ENCODE data around the gene ZNF620. TPM values are rescaled to one million over a fixed set of nuclear protein-coding genes. Genes with fewer than 3 reads are reported as not detected.

ZNF620 gene
- total RNA-seq, 1 experiment from 2014 or later, result 27.1 TPM

DNA sequence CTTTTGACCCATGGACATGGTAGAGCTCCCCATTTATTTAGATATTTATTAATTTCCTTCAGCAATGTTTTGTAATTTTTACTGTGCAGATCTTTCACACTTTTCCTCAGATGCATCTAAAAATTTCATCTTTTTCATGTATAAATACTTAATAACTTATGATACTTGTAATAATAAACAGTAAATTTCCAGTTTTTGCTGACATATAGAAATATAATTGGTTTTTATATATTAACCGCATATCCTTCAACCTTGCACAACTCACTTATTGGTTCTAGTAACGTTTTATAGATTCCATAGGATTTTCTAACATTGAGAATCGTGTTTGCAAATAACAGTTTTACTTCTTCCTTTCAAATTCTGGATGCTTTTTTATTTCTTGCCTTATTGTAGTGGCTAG, 15.4 kb downstream of the ZNF620 start:
- H4K5ac ChIP-seq (ENCODE audit: insufficient read length, low read depth, low read length), result no peak overlapping the region
- H3K27me3 ChIP-seq (ENCODE audit: insufficient read depth, low read length), result no peaks in the 10 kb centered on the region
- no peaks in the 10 kb centered on the region for H3K4me1 ChIP-seq (ENCODE audit: insufficient read depth, low read length)
- H3K4ac ChIP-seq (ENCODE audit: low read depth, low read length), result no peak overlapping the region
- H3K79me2 ChIP-seq (ENCODE audit: insufficient read depth, low read length), result no peaks in the 10 kb centered on the region
- no peak overlapping the region for H3K18ac ChIP-seq (ENCODE audit: insufficient read length, low read depth, low read length)
- Mint-ChIP-seq H3K27me3 (ENCODE audit: low read depth) (no peaks in the 10 kb centered on the region), H3K4me3 (no peak overlapping the region), H3K4me1 (peaks cover 12 to 16% of the 10 kb centered on the region in 2 experiments), H3K27ac (no peak overlapping the region), H3K9me3 (peaks cover 2 to 3% of the 10 kb centered on the region in 2 experiments; a peak in 3 of 5 replicates), H3K36me3 (ENCODE audit: insufficient read depth in 1 of 3, low read depth in 3 of 3) (peaks cover 14 to 29% (median 27%) of the 10 kb centered on the region in 3 experiments)
- DNase-seq, result no peak
- no peak overlapping the region for H3T11ph ChIP-seq (ENCODE audit: low read length)
- H4K8ac ChIP-seq (replicated peaks; ENCODE audit: insufficient read length, low read depth, low read length), result no peak overlapping the region
- no peak overlapping the region for H2BK15ac ChIP-seq (ENCODE audit: low read depth, low read length)
- H2BK20ac ChIP-seq (ENCODE audit: low read depth, low read length, poor library complexity, severe bottlenecking), result no peak overlapping the region
- H3K9ac ChIP-seq (ENCODE audit: extremely low read depth, insufficient read length, low read length), result no peak overlapping the region
- no peak overlapping the region for H3K23ac ChIP-seq (ENCODE audit: insufficient read length, low read depth, low read length)
- no peak overlapping the region for H3K4me2 ChIP-seq (ENCODE audit: insufficient read depth, insufficient read length, low read length)
- peaks cover 11% of the 10 kb centered on the region for H3K23me2 ChIP-seq (ENCODE audit: insufficient read length, low read depth, low read length, poor library complexity, severe bottlenecking)
- no peak overlapping the region for H4K91ac ChIP-seq (ENCODE audit: insufficient read length, low read depth, low read length)
- H3K9me3 ChIP-seq (ENCODE audit: control insufficient read depth, low read depth, low read length), result no peaks in the 10 kb centered on the region
- no peak overlapping the region for H2AFZ ChIP-seq (ENCODE audit: low read length)
- no peaks in the 10 kb centered on the region for H4K20me1 ChIP-seq (ENCODE audit: control insufficient read depth, insufficient read depth, insufficient read length)
- no peak overlapping the region for H2BK12ac ChIP-seq (ENCODE audit: insufficient read length, low read depth, low read length)
- H3K14ac ChIP-seq (ENCODE audit: insufficient read depth, low read length), result no peak overlapping the region
- H2BK120ac ChIP-seq (ENCODE audit: low read depth, low read length, poor library complexity, severe bottlenecking), result no peak overlapping the region
- H2BK5ac ChIP-seq (ENCODE audit: insufficient read length, low read length), result no peak overlapping the region
- TF ChIP-seq, protein P1, sequence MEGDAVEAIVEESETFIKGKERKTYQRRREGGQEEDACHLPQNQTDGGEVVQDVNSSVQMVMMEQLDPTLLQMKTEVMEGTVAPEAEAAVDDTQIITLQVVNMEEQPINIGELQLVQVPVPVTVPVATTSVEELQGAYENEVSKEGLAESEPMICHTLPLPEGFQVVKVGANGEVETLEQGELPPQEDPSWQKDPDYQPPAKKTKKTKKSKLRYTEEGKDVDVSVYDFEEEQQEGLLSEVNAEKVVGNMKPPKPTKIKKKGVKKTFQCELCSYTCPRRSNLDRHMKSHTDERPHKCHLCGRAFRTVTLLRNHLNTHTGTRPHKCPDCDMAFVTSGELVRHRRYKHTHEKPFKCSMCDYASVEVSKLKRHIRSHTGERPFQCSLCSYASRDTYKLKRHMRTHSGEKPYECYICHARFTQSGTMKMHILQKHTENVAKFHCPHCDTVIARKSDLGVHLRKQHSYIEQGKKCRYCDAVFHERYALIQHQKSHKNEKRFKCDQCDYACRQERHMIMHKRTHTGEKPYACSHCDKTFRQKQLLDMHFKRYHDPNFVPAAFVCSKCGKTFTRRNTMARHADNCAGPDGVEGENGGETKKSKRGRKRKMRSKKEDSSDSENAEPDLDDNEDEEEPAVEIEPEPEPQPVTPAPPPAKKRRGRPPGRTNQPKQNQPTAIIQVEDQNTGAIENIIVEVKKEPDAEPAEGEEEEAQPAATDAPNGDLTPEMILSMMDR (conservative IDR thresholded peaks at IDR 0.05), result no peak
- H3K79me1 ChIP-seq (ENCODE audit: insufficient read depth, low read depth, low read length, poor library complexity, severe bottlenecking), result peaks cover 2% of the 10 kb centered on the region
- WGBS (ENCODE audit: extremely low coverage, insufficient read length, low lambda C conversion rate), result no CpG with 5 or more reads among the region's 3 CpGs
- H3K56ac ChIP-seq (ENCODE audit: insufficient read length, low read depth, low read length), result no peak overlapping the region
- no peak overlapping the region for H2AK5ac ChIP-seq (ENCODE audit: insufficient read length, low read length)
- no peak overlapping the region for H3K27ac ChIP-seq (ENCODE audit: insufficient read length, low read depth, low read length)

Measured in H9 (cell line).